Measurements from ENCODE around the gene KMT2E. TPM values are rescaled to one million over a fixed set of nuclear protein-coding genes. Genes with fewer than 3 reads are reported as not detected.
A peak's percentile ranks its signal among the peaks of the same experiment; 100 is the strongest.

Gene KMT2E
- total RNA-seq, 1 donor from 2014 or later = 40.2 TPM

- DNase-seq = no peak
- Histone ChIP-seq H3K27me3 (ENCODE audit: low read depth) (no peaks in the 10 kb centered on the region), H3K4me1 (peaks cover 41% of the 10 kb centered on the region), H3K9me3 (replicated peaks) (no peaks in the 10 kb centered on the region), H3K36me3 (peaks cover 15% of the 10 kb centered on the region), H3K4me3 (no peak overlapping the region), H3K27ac (replicated peaks) (no peak overlapping the region)
- no peak for TF ChIP-seq CTCF (IDR thresholded peaks at IDR 0.05; ENCODE audit: borderline replicate concordance)
- intact Hi-C loops (cut with micrococcal nuclease) = no loop called here
Observed at GRCh38 chr7:104990983-104991382, 23.0 kb upstream of the KMT2E start.

- Histone ChIP-seq H3K36me3 (peaks cover 15% of the 10 kb centered on the region), H3K27me3 (ENCODE audit: low read depth) (no peaks in the 10 kb centered on the region), H3K4me3 (no peak overlapping the region), H3K9me3 (replicated peaks) (no peaks in the 10 kb centered on the region), H3K27ac (replicated peaks) (peak overlapping the region; percentile 25), H3K4me1 (peaks cover 54% of the 10 kb centered on the region)
- no peak for TF ChIP-seq CTCF (IDR thresholded peaks at IDR 0.05; ENCODE audit: borderline replicate concordance)
- intact Hi-C loops (cut with micrococcal nuclease) = no loop called here
- no peak for DNase-seq
Observed at GRCh38 chr7:104992306-104992705, 21.7 kb upstream of the KMT2E start.

- no peak for TF ChIP-seq CTCF (IDR thresholded peaks at IDR 0.05; ENCODE audit: borderline replicate concordance)
- H3K4me1 ChIP-seq = peaks cover 65% of the 10 kb centered on the region
- H3K36me3 ChIP-seq = peaks cover 15% of the 10 kb centered on the region
- H3K27me3 ChIP-seq (ENCODE audit: low read depth) = no peaks in the 10 kb centered on the region
- intact Hi-C loops (cut with micrococcal nuclease) = no loop called here
- H3K9me3 ChIP-seq (replicated peaks) = no peaks in the 10 kb centered on the region
- no peak for DNase-seq
- H3K27ac ChIP-seq (replicated peaks) = no peak overlapping the region
- peak overlapping the region; percentile 27 for H3K4me3 ChIP-seq
Observed at GRCh38 chr7:104993217-104993862, 20.7 kb upstream of the KMT2E start.

GRCh38 chr7:104998040-104998752 is 15.8 kb upstream of the KMT2E start:
- H3K4me3 ChIP-seq = no peak overlapping the region
- no peak for TF ChIP-seq CTCF (IDR thresholded peaks at IDR 0.05; ENCODE audit: borderline replicate concordance)
- H3K27ac ChIP-seq (replicated peaks) = no peak overlapping the region
- H3K27me3 ChIP-seq (ENCODE audit: low read depth) = no peaks in the 10 kb centered on the region
- peaks cover 100% of the 10 kb centered on the region for H3K4me1 ChIP-seq
- intact Hi-C loops (cut with micrococcal nuclease) = no loop called here
- no peak for DNase-seq
- H3K36me3 ChIP-seq = no peaks in the 10 kb centered on the region
- no peaks in the 10 kb centered on the region for H3K9me3 ChIP-seq (replicated peaks)

GRCh38 chr7:105000200-105000599 is 13.8 kb upstream of the KMT2E start:
- Histone ChIP-seq H3K9me3 (replicated peaks) (no peaks in the 10 kb centered on the region), H3K4me3 (no peak overlapping the region), H3K27me3 (ENCODE audit: low read depth) (no peaks in the 10 kb centered on the region), H3K27ac (replicated peaks) (no peak overlapping the region), H3K4me1 (peaks cover 100% of the 10 kb centered on the region), H3K36me3 (no peaks in the 10 kb centered on the region)
- intact Hi-C loops (cut with micrococcal nuclease) = no loop called here
- DNase-seq = no peak
- TF ChIP-seq CTCF (IDR thresholded peaks at IDR 0.05; ENCODE audit: borderline replicate concordance) = no peak
